A549 (cell line): ENCODE measurements around the gene NR1D1. TPM values are rescaled to one million over a fixed set of nuclear protein-coding genes. Genes with fewer than 3 reads are reported as not detected.

Source experiments
- ATAC-seq, 2 experiments: fragments of 200-7000 bp in 1 of 2; fragments of >200 bp in 1 of 2; cut with Nextera tagmentation in 1 of 2; cut with Tn5 transposase in 1 of 2; 3 replicates each; pipeline versions ENCODE4 v1.8.0 to v1.9.1; 2018 to 2020; ENCODE audit warnings: mild to moderate bottlenecking in 1 of 2, moderate library complexity in 1 of 2
- CTCF ChIA-PET: fragments of 300-600 bp; sonication (Branson Sonifier 250); formaldehyde crosslinking; extraction: SDS; loops from one replicate; lab custom pipeline; 2021; ENCODE audit warnings: antibody characterized with exemption, inconsistent platforms; lab: Yijun Ruan, JAX
- POLR2A ChIA-PET: fragments of 350-600 bp; formaldehyde crosslinking; extraction: SDS; loops from one replicate; lab custom pipeline; 2021; ENCODE audit warnings: antibody characterized with exemption, inconsistent platforms; lab: Yijun Ruan, JAX
- DNase-seq, 2 experiments: peaks; one replicate each; pipeline versions ENCODE4 v3.0.0 to v3.0.0-alpha.2; 2011 to 2016; ENCODE audit warnings: low read depth in 1 of 2, low spot score in 1 of 2
- FAIRE-seq: peaks from 2 replicates; lab custom pipeline; 2011; peaks lifted over from hg19 to GRCh38; lab: Jason Lieb, UNC
- H3K27ac ChIP-seq, 2 experiments: fragments of >200 bp; sonication (Bioruptor Twin); formaldehyde crosslinking; 3 replicates each; pipeline ENCODE4 v1.5.1; 2016 to 2017
- H3K4me1 ChIP-seq: fragments of >200 bp; sonication (Bioruptor Twin); formaldehyde crosslinking; 3 replicates; pipeline ENCODE4 v1.6.1; 2016
- H3K4me2 ChIP-seq: fragments of >200 bp; sonication (Bioruptor Twin); formaldehyde crosslinking; 3 replicates; pipeline ENCODE4 v1.6.1; 2016
- H3K4me3 ChIP-seq: fragments of >200 bp; sonication (Bioruptor Twin); formaldehyde crosslinking; 3 replicates; pipeline ENCODE4 v1.5.1; 2016
- H3K9me3 ChIP-seq: fragments of >200 bp; sonication (Bioruptor Twin); formaldehyde crosslinking; 3 replicates; pipeline ENCODE4 v1.6.1; 2016
- CEBPB ChIP-seq, 2 experiments: fragments of >200 bp in 1 of 2; sonication (Bioruptor Twin) in 1 of 2; formaldehyde crosslinking in 1 of 2; IDR thresholded peaks; 2 replicates each; pipeline ENCODE4 v1.6.1; 2012 to 2016
- CTCF ChIP-seq: fragments of >200 bp; sonication (Bioruptor Twin); formaldehyde crosslinking; IDR thresholded peaks from 3 replicates; pipeline ENCODE4 v1.5.1; 2016
- E2F6 ChIP-seq: IDR thresholded peaks from 2 replicates; pipeline ENCODE4 v1.6.1; 2012; ENCODE audit warnings: low read depth, borderline replicate concordance
- EHMT2 ChIP-seq: fragments of 200-600 bp; sonication (generic); IDR thresholded peaks from 2 replicates; pipeline ENCODE4 v1.6.1; 2016; ENCODE audit warnings: antibody characterized with exemption, low read depth, mild to moderate bottlenecking, moderate library complexity
- ESRRA ChIP-seq: fragments of 150-350 bp; IDR thresholded peaks from 2 replicates; pipeline ENCODE4 v1.6.1; 2014; ENCODE audit warnings: mild to moderate bottlenecking, low read length, borderline replicate concordance
- HOXB13 ChIP-seq: fragments of 250-450 bp; sonication (Bioruptor Pico); IDR thresholded peaks from 2 replicates; pipeline ENCODE4 v1.5.0; 2020; ENCODE audit warnings: low read depth, mild to moderate bottlenecking, moderate library complexity
- JUNB ChIP-seq: fragments of >200 bp; sonication (Bioruptor Twin); formaldehyde crosslinking; IDR thresholded peaks from 2 replicates; pipeline ENCODE4 v1.6.1; 2016
- KDM5A ChIP-seq: fragments of 200-600 bp; sonication (generic); IDR thresholded peaks from 2 replicates; pipeline ENCODE4 v1.6.1; 2016; ENCODE audit warnings: antibody characterized with exemption, mild to moderate bottlenecking
- MAX ChIP-seq: IDR thresholded peaks from 2 replicates; pipeline ENCODE4 v1.6.1; 2012
- NPAS2 ChIP-seq: fragments of 250-450 bp; sonication (Bioruptor Pico); IDR thresholded peaks from 2 replicates; pipeline ENCODE4 v1.8.0; 2022; ENCODE audit warnings: mild to moderate bottlenecking, moderate library complexity, borderline replicate concordance
- POLR2AphosphoS2 ChIP-seq: conservative IDR thresholded peaks from 2 replicates; pipeline ENCODE4 v1.6.1; 2012; ENCODE audit warnings: low read length, improper control_type of control experiment, inconsistent platforms
- RAD21 ChIP-seq, 2 experiments: fragments of >200 bp in 1 of 2; sonication (Bioruptor Twin) in 1 of 2; formaldehyde crosslinking in 1 of 2; IDR thresholded peaks in 1 of 2; conservative IDR thresholded peaks in 1 of 2; 2 replicates in 1 of 2; 3 replicates in 1 of 2; pipeline ENCODE4 v1.6.1; 2012 to 2018; ENCODE audit warnings: inconsistent platforms in 1 of 2
- REST ChIP-seq: fragments of 200-600 bp; sonication (generic); IDR thresholded peaks from 2 replicates; pipeline ENCODE4 v1.6.1; 2016; ENCODE audit warnings: antibody characterized with exemption, mild to moderate bottlenecking, moderate library complexity
- TP53 ChIP-seq: fragments of 250-450 bp; sonication (Bioruptor Pico); IDR thresholded peaks from 2 replicates; pipeline ENCODE4 v1.5.0; 2021; ENCODE audit warnings: mild to moderate bottlenecking, moderate library complexity
- USF2 ChIP-seq: fragments of 450-650 bp; IDR thresholded peaks from 2 replicates; pipeline ENCODE4 v1.6.1; 2014; ENCODE audit warnings: antibody characterized with exemption
- ZC3H11A ChIP-seq: fragments of 450-650 bp; IDR thresholded peaks from 2 replicates; pipeline ENCODE4 v1.6.1; 2014; ENCODE audit warnings: antibody characterized with exemption, mild to moderate bottlenecking
- WGBS: methylation state at CpG from one replicate; pipeline ENCODE4 v1.1.6; 2017; ENCODE audit errors: missing lambda C conversion rate; 5-methylcytosine and 5-hydroxymethylcytosine counted together
- polyA plus RNA-seq, 4 experiments: library from polyadenylated mRNA; depleted of rRNA in 3 of 4; stranded (reverse); fragments of >200 nt; fragmentation: RNase III in 1 of 4; extraction: RNeasy Plus Mini Kit Qiagen cat#74134 plus additional on column Dnase treatment in 1 of 4; gene quantifications; 2 replicates in 3 of 4; 3 replicates in 1 of 4; pipeline ENCODE4 v1.2.3, GENCODE V29; 2011 to 2017

The NR1D1 gene
- polyA plus RNA-seq, 2 of the 4 experiments (the other 2 are of a cell fraction), result 1.2 to 4.4 TPM

GRCh38 chr17:40108970-40109824 is 8.8 kb upstream of the NR1D1 start:
- WGBS, result 93% methylated on average over 9 of the region's 9 CpGs
- no peak overlapping the region for H3K4me2 ChIP-seq

GRCh38 chr17:40107522-40108174 is 7.3 kb upstream of the NR1D1 start:
- ChIA-PET POLR2A (no interaction called here), CTCF (interaction anchor here (0.7 to 3.2 kb wide), 11 partner anchors 9 to 92 kb away, joined by 3 to 20 read pairs (median 5); partner anchors contain the start of gene CSF3)
- WGBS, result 80% methylated on average over 5 of the region's 5 CpGs
- FAIRE-seq (no peak), ATAC-seq (no peak), DNase-seq (no peak)
- Histone ChIP-seq H3K9me3 (no peaks in the 10 kb centered on the region), H3K4me3 (no peak overlapping the region), H3K27ac (peak overlapping the region; percentile 29 to 70; a peak in 5 of 6 replicates), H3K4me2 (0 out of 3 replicates have a peak overlapping the region, but pooled peaks have one; percentile 8), H3K4me1 (peaks cover 65% of the 10 kb centered on the region)
- TF ChIP-seq MAX (no peak), USF2 (no peak), POLR2AphosphoS2 (no peak), ESRRA (no peak), NPAS2 (CRISPR knock-in tag) (no peak), REST (no peak), CEBPB (IDR thresholded peaks at IDR 0.05) (no peak), ZC3H11A (no peak), EHMT2 (no peak), TP53 (no peak), JUNB (no peak), E2F6 (no peak), KDM5A (no peak)

More at GRCh38 chr17:40108970-40109824, 8.8 kb upstream of the NR1D1 start:
- no peak for ATAC-seq
- TF ChIP-seq CTCF (0 out of 3 replicates have a peak, but pooled peaks have one; percentile 16), RAD21 (conservative IDR thresholded peaks at IDR 0.05 in 1 of 2, IDR thresholded peaks at IDR 0.05 in 1 of 2) (peak in 1 of 2 experiments; percentile 33; a peak in 2 of 5 replicates), HOXB13 (CRISPR knock-in tag) (no peak)
- TF ChIP-seq, all 56 proteins: peak for 2
- H3K4me3 ChIP-seq, result no peak overlapping the region
- FAIRE-seq (no peak), DNase-seq (no peak)
- CTCF ChIA-PET, result interaction anchor here (0.7 to 9.4 kb wide), 15 partner anchors 9 to 169 kb away, joined by 3 to 228 read pairs (median 77); partner anchors contain the start of genes CASC3, CSF3, MED24 and NR1D1
- peaks cover 62% of the 10 kb centered on the region for H3K4me1 ChIP-seq
- H3K27ac ChIP-seq, result peak overlapping the region in 1 of 2 experiments; percentile 93; a peak in 2 of 6 replicates
- no peaks in the 10 kb centered on the region for H3K9me3 ChIP-seq
- POLR2A ChIA-PET, result interaction anchor here (1.4 to 7.9 kb wide), 2 partner anchors 9 to 34 kb away, joined by 3 to 173 read pairs; partner anchors contain the start of gene NR1D1
